ENCODE data around the gene PRAME. TPM values are rescaled to one million over a fixed set of nuclear protein-coding genes. Genes with fewer than 3 reads are reported as not detected.

Gene PRAME
- total and polyA plus RNA-seq, 2 experiments from 2014 or later: not detected

- peak overlapping the region; percentile 97 for H2AFZ ChIP-seq
- peaks cover 23% of the 10 kb centered on the region for H3K27me3 Mint-ChIP-seq (ENCODE audit: insufficient read depth, low read depth, poor library complexity)
- H3K4me3 ChIP-seq: peak overlapping the region; percentile 87
- H3K4me3 Mint-ChIP-seq: peak overlapping the region; percentile 86
- ATAC-seq (peak; percentile 59), DNase-seq (ENCODE audit: low spot score) (peak; percentile 33)
- H3K9me3 Mint-ChIP-seq: peaks cover 32% of the 10 kb centered on the region
- H3K4me1 Mint-ChIP-seq: peaks cover 6% of the 10 kb centered on the region; the same call in 2 of the 3 replicates
- no peaks in the 10 kb centered on the region; the same call in 1 of the 2 replicates for H3K79me2 ChIP-seq (replicated peaks; ENCODE audit: insufficient read depth)
- H3K4me1 ChIP-seq (ENCODE audit: insufficient read depth): no peaks in the 10 kb centered on the region
- H3K27ac ChIP-seq (ENCODE audit: low read depth): no peak overlapping the region
- peaks cover 50% of the 10 kb centered on the region for H3K36me3 Mint-ChIP-seq (ENCODE audit: low read depth)
- H3K27me3 ChIP-seq (ENCODE audit: insufficient read depth): peaks cover 70% of the 10 kb centered on the region
- H3K36me3 ChIP-seq (ENCODE audit: insufficient read depth): peaks cover 12% of the 10 kb centered on the region
- peak overlapping the region; percentile 51 for H3K27ac Mint-ChIP-seq
- TF ChIP-seq ZNF114 (CRISPR knock-in tag; IDR thresholded peaks at IDR 0.05) (no peak), NANOG (IDR thresholded peaks at IDR 0.05; ENCODE audit: borderline replicate concordance) (no peak), EZH2 (IDR thresholded peaks at IDR 0.05; ENCODE audit: low read depth, unreplicated experiment) (peak; percentile 47), POLR2AphosphoS5 (IDR thresholded peaks at IDR 0.05; ENCODE audit: low read depth) (no peak)
- H4K20me1 ChIP-seq (replicated peaks; ENCODE audit: insufficient read depth): peaks cover 27% of the 10 kb centered on the region
- peak overlapping the region; percentile 97 for H3K4me2 ChIP-seq
- H3K9me2 ChIP-seq (ENCODE audit: insufficient read depth): peaks cover 6% of the 10 kb centered on the region; the same call in 1 of the 2 replicates
- H3F3A ChIP-seq (replicated peaks; ENCODE audit: low read depth): no peaks in the 10 kb centered on the region
Measured at GRCh38 chr22:22507743-22508273, 51.3 kb downstream of the PRAME start.

DNA sequence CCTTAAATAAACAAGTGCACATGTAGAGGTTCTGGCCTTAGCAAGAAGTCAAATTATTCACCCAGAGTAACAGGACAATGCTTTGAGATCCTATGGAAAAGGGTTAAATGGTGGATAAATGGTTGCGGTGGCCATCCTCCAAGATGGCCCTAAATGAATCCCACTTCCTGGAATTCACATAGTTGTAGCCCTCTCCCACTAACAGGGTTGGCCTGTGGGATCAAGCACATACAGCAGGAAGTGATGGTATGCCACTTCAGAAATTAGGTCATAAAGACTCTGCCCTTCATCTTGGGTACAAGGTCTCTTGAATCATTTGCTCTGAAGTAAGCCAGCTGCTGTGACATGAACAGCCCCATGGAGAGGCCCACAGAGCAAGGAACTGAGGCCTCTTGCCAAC is 52.3 kb downstream of the PRAME start:
- H2AFZ ChIP-seq: no peak overlapping the region
- TF ChIP-seq ZNF331 (CRISPR knock-in tag; IDR thresholded peaks at IDR 0.05; ENCODE audit: low read depth): no peak
- TF ChIP-seq CTCF (conservative IDR thresholded peaks at IDR 0.05; ENCODE audit: low read depth in 2 of 2): no peak
- TF ChIP-seq STAT1 (IDR thresholded peaks at IDR 0.05; ENCODE audit: unreplicated experiment): no peak
- H3K79me2 ChIP-seq (replicated peaks; ENCODE audit: insufficient read depth): no peaks in the 10 kb centered on the region; the same call in 1 of the 2 replicates
- ATAC-seq (no peak), DNase-seq (ENCODE audit: low spot score) (no peak)
- peaks cover 63% of the 10 kb centered on the region for H3K27me3 ChIP-seq (ENCODE audit: insufficient read depth)
- Mint-ChIP-seq H3K27me3 (ENCODE audit: insufficient read depth, low read depth, poor library complexity) (peaks cover 17% of the 10 kb centered on the region), H3K27ac (no peak overlapping the region), H3K36me3 (ENCODE audit: low read depth) (peaks cover 54% of the 10 kb centered on the region), H3K9me3 (peaks cover 24% of the 10 kb centered on the region), H3K4me3 (0 out of 3 replicates have a peak overlapping the region, but pooled peaks have one; percentile 14), H3K4me1 (peaks cover 6% of the 10 kb centered on the region; the same call in 2 of the 3 replicates)
- H3K36me3 ChIP-seq (ENCODE audit: insufficient read depth): peaks cover 12% of the 10 kb centered on the region
- H3K9me2 ChIP-seq (ENCODE audit: insufficient read depth): peaks cover 6% of the 10 kb centered on the region; the same call in 1 of the 2 replicates
- H3K4me2 ChIP-seq: no peak overlapping the region
- H3K4me3 ChIP-seq: no peak overlapping the region
- H4K20me1 ChIP-seq (replicated peaks; ENCODE audit: insufficient read depth): peaks cover 28% of the 10 kb centered on the region
- H3K4me1 ChIP-seq (ENCODE audit: insufficient read depth): no peaks in the 10 kb centered on the region
- H3K27ac ChIP-seq (ENCODE audit: low read depth): no peak overlapping the region
- no peaks in the 10 kb centered on the region for H3F3A ChIP-seq (replicated peaks; ENCODE audit: low read depth)

DNA sequence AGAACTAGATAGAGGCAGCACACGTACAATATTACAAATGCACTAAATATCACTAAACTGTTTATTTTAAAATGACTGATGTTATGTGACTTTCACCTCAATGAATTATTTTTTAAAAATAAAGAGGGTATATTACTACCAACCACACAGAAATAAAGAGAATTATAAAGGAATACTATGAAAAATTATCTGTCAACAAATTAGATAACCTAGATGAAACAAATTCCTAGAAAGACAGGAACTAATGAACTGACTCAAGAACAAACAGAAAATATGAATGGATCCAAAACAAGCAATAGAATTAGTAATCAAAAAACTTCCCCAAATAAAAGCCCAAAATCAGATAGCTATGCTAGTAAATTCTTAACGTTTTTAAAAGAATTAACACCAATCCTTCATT is 60.8 kb downstream of the PRAME start:
- Histone ChIP-seq H2AFZ (no peak overlapping the region), H3K9me2 (ENCODE audit: insufficient read depth) (no peaks in the 10 kb centered on the region), H3K79me2 (replicated peaks; ENCODE audit: insufficient read depth) (no peaks in the 10 kb centered on the region; the same call in 1 of the 2 replicates), H3K4me1 (ENCODE audit: insufficient read depth) (no peaks in the 10 kb centered on the region), H3K4me2 (no peak overlapping the region), H3K36me3 (ENCODE audit: insufficient read depth) (peaks cover 9% of the 10 kb centered on the region), H3K27ac (ENCODE audit: low read depth) (no peak overlapping the region), H4K20me1 (replicated peaks; ENCODE audit: insufficient read depth) (peaks cover 14% of the 10 kb centered on the region; the same call in 1 of the 2 replicates), H3K27me3 (ENCODE audit: insufficient read depth) (peaks cover 43% of the 10 kb centered on the region), H3F3A (replicated peaks; ENCODE audit: low read depth) (no peaks in the 10 kb centered on the region), H3K4me3 (no peak overlapping the region)
- Mint-ChIP-seq H3K27me3 (ENCODE audit: insufficient read depth, low read depth, poor library complexity) (peaks cover 4% of the 10 kb centered on the region), H3K4me1 (no peaks in the 10 kb centered on the region), H3K9me3 (no peaks in the 10 kb centered on the region), H3K36me3 (ENCODE audit: low read depth) (peaks cover 14% of the 10 kb centered on the region), H3K4me3 (no peak overlapping the region), H3K27ac (no peak overlapping the region)
- no peak for ATAC-seq
- no peak for DNase-seq (ENCODE audit: low spot score)
- TF ChIP-seq JUNB (IDR thresholded peaks at IDR 0.05; ENCODE audit: unreplicated experiment): no peak
- TF ChIP-seq CREB1 (CRISPR knock-in tag; IDR thresholded peaks at IDR 0.05; ENCODE audit: low read depth): no peak
- TF ChIP-seq NANOG (IDR thresholded peaks at IDR 0.05; ENCODE audit: borderline replicate concordance): no peak
- no peak for TF ChIP-seq ZNF331 (CRISPR knock-in tag; IDR thresholded peaks at IDR 0.05; ENCODE audit: low read depth)
- TF ChIP-seq CTCF (conservative IDR thresholded peaks at IDR 0.05; ENCODE audit: low read depth in 2 of 2): no peak
- TF ChIP-seq REST (IDR thresholded peaks at IDR 0.05; ENCODE audit: unreplicated experiment): no peak
